T-helper 2 cell treated with Interferon-gamma antibody and Interleukin-4, amounts not matched to agents 100 ng/mL and 5 ng/mL, for 36 hours (primary cell): ENCODE data around the gene ATXN8OS. TPM values are rescaled to one million over a fixed set of nuclear protein-coding genes. Genes with fewer than 3 reads are reported as not detected.

Source experiments
- total RNA-seq: library from RNA; stranded (reverse); gene quantifications from 2 replicates; pipeline ENCODE4 v1.2.3, GENCODE V29; 2022

Gene ATXN8OS
- total RNA-seq, 1 donor from 2014 or later: not detected

Other genes starting within 250 kb of the ATXN8OS start
- not detected in 2 replicates for gene KLHL1, start 626 bp downstream of the ATXN8OS start, total RNA-seq